ENCODE data around the gene DGKE.

- no peak for TF ChIP-seq POLR2A (IDR thresholded peaks at IDR 0.05; ENCODE audit: low read length)
- TF ChIP-seq GATA1 (IDR thresholded peaks at IDR 0.05; ENCODE audit: low read depth, low read length) = no peak
Observed at GRCh38 chr17:56831369-56832095, 2.4 kb upstream of the DGKE start.

All from erythroblast (primary cell).